KOPT-K1 (cell line): Measurements from ENCODE around the gene ELP4.

Experiments used
- H3K27ac ChIP-seq: fragments of 200-600 bp; sonication (generic); 2 replicates; pipeline ENCODE4 v1.5.1; 2016; ENCODE audit warnings: antibody characterized with exemption, mild to moderate bottlenecking, low read depth, low read length; ENCODE audit not compliant: poor library complexity, severe bottlenecking
- H3K36me3 ChIP-seq: fragments of 200-600 bp; sonication (generic); 2 replicates; pipeline ENCODE4 v1.5.1; 2017; ENCODE audit warnings: antibody characterized with exemption, mild to moderate bottlenecking, low read length, moderate library complexity; ENCODE audit not compliant: insufficient read depth
- H3K9me3 ChIP-seq: fragments of 200-600 bp; sonication (generic); 2 replicates; pipeline ENCODE4 v1.5.1; 2017; ENCODE audit warnings: antibody characterized with exemption, low read length, mild to moderate bottlenecking; ENCODE audit not compliant: insufficient read depth, poor library complexity, severe bottlenecking

ELP4 gene

DNA sequence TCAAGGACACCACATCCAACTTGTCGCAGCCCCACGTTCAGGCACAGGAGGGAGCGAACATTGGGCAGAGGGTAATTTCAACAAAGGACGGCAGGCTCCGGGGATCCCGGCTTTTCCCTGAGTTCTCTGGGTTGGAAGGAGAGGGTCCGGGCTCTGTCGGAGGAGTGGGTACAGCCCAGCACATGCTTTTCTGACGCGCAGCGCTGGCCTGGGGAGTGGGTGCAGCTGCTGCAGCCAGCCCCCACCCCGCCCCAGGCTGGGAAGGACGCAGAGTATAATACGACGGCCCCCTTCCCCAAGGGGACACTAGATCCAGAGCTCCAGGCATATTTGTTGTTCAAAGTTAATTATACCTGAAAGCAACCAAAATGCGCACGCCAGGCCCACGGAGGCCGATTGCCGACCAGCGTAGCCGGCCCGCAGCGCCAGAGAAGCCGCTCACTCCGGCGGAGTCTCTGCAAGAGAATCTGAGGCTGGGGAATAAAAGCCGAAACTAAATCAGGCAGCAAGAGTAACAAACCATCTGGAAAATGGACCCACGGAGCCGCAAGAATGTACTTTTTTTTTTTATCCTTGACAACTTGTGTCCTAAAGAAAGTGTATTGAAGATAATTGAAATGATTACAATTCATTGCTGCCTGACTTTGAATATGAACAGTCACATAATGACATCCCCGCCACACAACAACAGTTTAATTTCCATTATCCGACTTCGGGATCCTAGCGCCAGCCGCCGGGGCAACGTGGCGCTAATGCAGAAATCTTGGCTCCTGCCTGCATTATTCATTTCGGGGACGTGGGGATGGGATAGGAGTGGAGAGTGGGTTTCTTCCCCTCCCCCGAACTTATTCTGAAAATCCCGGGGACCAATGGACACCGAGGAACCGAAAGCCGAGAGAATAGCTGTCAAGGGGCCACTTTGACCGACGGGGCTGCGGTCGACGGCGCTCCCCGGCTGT is 315.6 kb downstream of the ELP4 start:
- H3K27ac ChIP-seq: no peak overlapping the region
- no peaks in the 10 kb centered on the region for H3K9me3 ChIP-seq
- no peaks in the 10 kb centered on the region for H3K36me3 ChIP-seq

GRCh38 chr11:31825838-31826484 is 316.4 kb downstream of the ELP4 start:
- no peaks in the 10 kb centered on the region for H3K9me3 ChIP-seq
- H3K36me3 ChIP-seq: no peaks in the 10 kb centered on the region
- no peak overlapping the region for H3K27ac ChIP-seq

GRCh38 chr11:31826536-31827438 is 317.2 kb downstream of the ELP4 start:
- Histone ChIP-seq H3K27ac (no peak overlapping the region), H3K36me3 (no peaks in the 10 kb centered on the region), H3K9me3 (no peaks in the 10 kb centered on the region)

- Histone ChIP-seq H3K9me3 (no peaks in the 10 kb centered on the region), H3K27ac (no peak overlapping the region), H3K36me3 (no peaks in the 10 kb centered on the region)
Measured at GRCh38 chr11:31827455-31828206, 318.1 kb downstream of the ELP4 start.

- Histone ChIP-seq H3K9me3 (no peaks in the 10 kb centered on the region), H3K36me3 (no peaks in the 10 kb centered on the region), H3K27ac (no peak overlapping the region)
Measured at GRCh38 chr11:31828217-31828616, 318.6 kb downstream of the ELP4 start.

DNA sequence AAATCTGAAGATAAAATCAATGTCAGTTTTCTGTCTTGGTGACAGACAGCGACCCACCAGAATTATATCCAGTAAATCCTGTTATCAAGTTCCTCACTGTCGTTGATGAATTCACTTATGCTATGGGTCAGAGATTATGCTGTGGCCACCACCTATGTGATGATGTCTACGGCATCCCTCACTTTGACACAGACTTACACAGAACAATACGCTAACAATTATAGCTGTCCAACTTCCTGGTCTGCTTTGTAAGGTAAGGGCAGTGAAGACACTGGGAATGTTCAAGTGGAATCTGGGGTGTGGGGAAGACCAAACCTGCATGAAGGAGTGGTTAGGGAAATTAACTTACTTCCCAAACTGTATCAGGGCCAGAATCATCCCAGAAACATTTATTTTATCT is 320.8 kb downstream of the ELP4 start:
- H3K9me3 ChIP-seq: no peaks in the 10 kb centered on the region
- H3K27ac ChIP-seq: no peak overlapping the region
- no peaks in the 10 kb centered on the region for H3K36me3 ChIP-seq

GRCh38 chr11:31834237-31834636 is 324.7 kb downstream of the ELP4 start:
- Histone ChIP-seq H3K9me3 (no peaks in the 10 kb centered on the region), H3K36me3 (no peaks in the 10 kb centered on the region), H3K27ac (no peak overlapping the region)
